Panc1 (cell line): Measurements from ENCODE around the gene CHEK2. TPM values are rescaled to one million over a fixed set of nuclear protein-coding genes. Genes with fewer than 3 reads are reported as not detected.

Source experiments
- ATAC-seq: fragments of 200-7000 bp; cut with Tn5 transposase; 2 replicates; pipeline ENCODE4 v1.9.1; 2020; ENCODE audit warnings: mild to moderate bottlenecking, moderate library complexity
- BruUV-seq: library from RNA; stranded (reverse); fragments of 400-500 nt; replicated peaks from 2 replicates; lab custom pipeline; 2021; lab: Mats Ljungman, UMichigan
- CTCF ChIA-PET: fragments of 300-600 bp; sonication (Branson Sonifier 250); formaldehyde crosslinking; loops from one replicate; lab custom pipeline; 2022; ENCODE audit warnings: antibody characterized with exemption; lab: Charles Lee
- POLR2A ChIA-PET: fragments of 300-600 bp; sonication (Branson Sonifier 250); formaldehyde crosslinking; loops from one replicate; lab custom pipeline; 2022; ENCODE audit warnings: antibody characterized with exemption; lab: Charles Lee
- DNase-seq: peaks from one replicate; pipeline ENCODE4 v3.0.0-alpha.2; 2010; ENCODE audit warnings: low read depth, low spot score
- H3K27ac ChIP-seq: 2 replicates; pipeline ENCODE4 v1.5.1; 2011; ENCODE audit warnings: mild to moderate bottlenecking, low read length, inconsistent platforms
- H3K27me3 ChIP-seq: fragments of 200-500 bp; sonication (Bioruptor generic); 2 replicates; pipeline ENCODE4 v1.6.0; 2014; ENCODE audit warnings: low read length, inconsistent platforms; ENCODE audit not compliant: control insufficient read depth, insufficient read depth
- H3K36me3 ChIP-seq: fragments of 200-500 bp; sonication (Bioruptor generic); 2 replicates; pipeline ENCODE4 v1.5.1; 2014; ENCODE audit warnings: inconsistent platforms, mild to moderate bottlenecking, low read length, moderate library complexity; ENCODE audit not compliant: control insufficient read depth, insufficient read depth
- H3K4me1 ChIP-seq: 2 replicates; pipeline ENCODE4 v1.5.1; 2011; ENCODE audit warnings: inconsistent platforms, mild to moderate bottlenecking, low read length, moderate library complexity; ENCODE audit not compliant: control insufficient read depth, insufficient read depth
- H3K4me3 ChIP-seq, 2 experiments: 2 replicates each; pipeline ENCODE4 v1.5.1; 2011 to 2012; ENCODE audit warnings: low read depth in 2 of 2, low read length in 2 of 2, mild to moderate bottlenecking in 2 of 2, inconsistent platforms in 1 of 2, moderate library complexity in 1 of 2
- H3K9me3 ChIP-seq: fragments of 200-500 bp; sonication (Bioruptor generic); 2 replicates; pipeline ENCODE4 v1.5.1; 2014; ENCODE audit warnings: low read depth, mild to moderate bottlenecking, inconsistent platforms, low read length, moderate library complexity; ENCODE audit not compliant: control insufficient read depth, insufficient read depth
- CTCF ChIP-seq: fragments of 450-650 bp; IDR thresholded peaks from 2 replicates; pipeline ENCODE4 v1.5.1; 2017; ENCODE audit warnings: mild to moderate bottlenecking
- POLR2AphosphoS5 ChIP-seq: IDR thresholded peaks from 2 replicates; pipeline ENCODE4 v1.6.1; 2012; ENCODE audit warnings: mild to moderate bottlenecking, low read depth, low read length, moderate library complexity
- REST ChIP-seq, 2 experiments: IDR thresholded peaks; 2 replicates each; pipeline ENCODE4 v1.6.1; 2011 to 2012; ENCODE audit warnings: low read depth in 2 of 2, control low read depth in 1 of 2, low read length in 1 of 2, mild to moderate bottlenecking in 1 of 2, moderate library complexity in 1 of 2; ENCODE audit not compliant: insufficient read depth in 1 of 2
- SIN3A ChIP-seq: IDR thresholded peaks from 2 replicates; pipeline ENCODE4 v1.6.1; 2012; ENCODE audit warnings: low read depth, mild to moderate bottlenecking, low read length, moderate library complexity, borderline replicate concordance; ENCODE audit not compliant: insufficient read depth
- TCF7L2 ChIP-seq: IDR thresholded peaks from 2 replicates; pipeline ENCODE4 v1.6.1; 2011; ENCODE audit warnings: mild to moderate bottlenecking, low read depth, low read length, inconsistent platforms
- in situ Hi-C: cut with HindIII; loops from 2 replicates; pipeline ENCODE4 v1.10.0; 2016; ENCODE audit warnings: low sequenced_read_pairs, low pct_unique_long_range_greater_than_20kb
- intact Hi-C: fragments of 100-400 bp; cut with micrococcal nuclease; formaldehyde crosslinking; loops from one replicate; pipeline ENCODE4 v1.10.0; 2022; ENCODE audit not compliant: unreplicated experiment
- total RNA-seq: library from RNA; stranded (reverse); gene quantifications from one replicate; pipeline ENCODE4 v1.2.1, GENCODE V29; 2021; ENCODE audit not compliant: unreplicated experiment

Gene CHEK2
- total RNA-seq, 1 experiment from 2014 or later, result 29.5 TPM

GRCh38 chr22:28780296-28780695, 38.7 kb upstream of the CHEK2 start:
- no peak for DNase-seq
- in situ Hi-C loops (no loop called here), intact Hi-C loops (no loop called here)
- Histone ChIP-seq H3K36me3 (peaks cover 12% of the 10 kb centered on the region), H3K4me1 (no peaks in the 10 kb centered on the region), H3K27me3 (no peaks in the 10 kb centered on the region), H3K27ac (no peak overlapping the region), H3K9me3 (no peaks in the 10 kb centered on the region), H3K4me3 (no peak overlapping the region)
- ChIA-PET CTCF (no interaction called here), POLR2A (interaction anchor here (0.6 kb wide), 1 partner anchor 15 kb away, joined by 4 read pairs; no protein-coding TSS in a partner anchor)
- ATAC-seq, result no peak
- no TSS peak for BruUV-seq
- no peak for TF ChIP-seq SIN3A
- TF ChIP-seq CTCF, result no peak
- TF ChIP-seq POLR2AphosphoS5, result no peak
- TF ChIP-seq REST (IDR thresholded peaks at IDR 0.05; ENCODE audit: insufficient read depth in 1 of 2, low read depth in 2 of 2, low read length in 1 of 2), result no peak
- TF ChIP-seq TCF7L2, result no peak

GRCh38 chr22:28779833-28780232, 38.2 kb upstream of the CHEK2 start:
- no peak overlapping the region for H3K4me3 ChIP-seq
- H3K9me3 ChIP-seq, result no peaks in the 10 kb centered on the region
- POLR2A ChIA-PET, result interaction anchor here (0.6 kb wide), 1 partner anchor 15 kb away, joined by 3 read pairs; no protein-coding TSS in a partner anchor
- DNase-seq (no peak), ATAC-seq (no peak)
- no peaks in the 10 kb centered on the region for H3K27me3 ChIP-seq
- intact Hi-C loops, result no loop called here
- TF ChIP-seq REST (IDR thresholded peaks at IDR 0.05; ENCODE audit: insufficient read depth in 1 of 2, low read depth in 2 of 2, low read length in 1 of 2), result no peak
- TF ChIP-seq CTCF, result no peak
- no peak for TF ChIP-seq POLR2AphosphoS5
- H3K36me3 ChIP-seq, result peaks cover 12% of the 10 kb centered on the region
- CTCF ChIA-PET, result no interaction called here
- no peaks in the 10 kb centered on the region for H3K4me1 ChIP-seq
- in situ Hi-C loops, result no loop called here
- no peak overlapping the region for H3K27ac ChIP-seq
- BruUV-seq, result TSS peak; percentile 18
